Body of pancreas (tissue), 4 donors: ENCODE data around the gene GPR142. TPM values are rescaled to one million over a fixed set of nuclear protein-coding genes. Genes with fewer than 3 reads are reported as not detected.

Experiments
- ATAC-seq: fragments of 150-250 bp; one replicate; pipeline ENCODE4 v1.9.1; 2016
- DNase-seq, 4 donors: peaks; one replicate each; pipeline ENCODE4 v3.0.0-alpha.2; 2019
- H3K27ac ChIP-seq, 4 donors: fragments of 200-600 bp; sonication (generic); 1 replicate in 3 of 4; 2 replicates in 1 of 4; pipeline versions ENCODE4 v1.5.1 to v1.6.1; 2016 to 2019; ENCODE audit warnings: mild to moderate bottlenecking in 1 of 4, mixed read lengths in 1 of 4, moderate library complexity in 1 of 4
- H3K27me3 ChIP-seq, 2 donors: fragments of 200-600 bp; sonication (generic); one replicate each; pipeline ENCODE4 v1.6.0; 2016; ENCODE audit warnings: mild to moderate bottlenecking in 1 of 2
- H3K36me3 ChIP-seq, 2 donors: fragments of 200-600 bp; sonication (generic); replicated peaks in 1 of 2; 2 replicates each; pipeline ENCODE4 v1.5.1; 2016; ENCODE audit warnings: low read depth in 2 of 2; ENCODE audit not compliant: insufficient read depth in 1 of 2
- H3K4me1 ChIP-seq: fragments of 200-600 bp; sonication (generic); one replicate; pipeline ENCODE4 v1.6.0; 2016
- H3K4me3 ChIP-seq, 2 donors: fragments of 200-600 bp; sonication (generic); 1 replicate in 1 of 2; 2 replicates in 1 of 2; pipeline ENCODE4 v1.5.1; 2016 to 2019
- H3K9me3 ChIP-seq, 3 donors: fragments of 200-600 bp; sonication (generic); 1 replicate in 2 of 3; 2 replicates in 1 of 3; pipeline ENCODE4 v1.5.1; 2016
- CTCF ChIP-seq, 7 experiments: fragments of 450-650 bp in 4 of 7; fragments of 200-600 bp in 3 of 7; sonication (generic) in 3 of 7; IDR thresholded peaks; one replicate each; pipeline ENCODE4 v1.5.1; 2016 to 2019; ENCODE audit warnings: antibody characterized with exemption in 7 of 7
- POLR2A ChIP-seq, 3 donors: fragments of 450-650 bp; IDR thresholded peaks; one replicate each; pipeline ENCODE4 v1.6.1; 2016; ENCODE audit warnings: antibody characterized with exemption in 3 of 3, mild to moderate bottlenecking in 2 of 3
- WGBS, 2 donors: methylation state at CpG; one replicate each; pipeline ENCODE4 v1.1.5; 2017; 5-methylcytosine and 5-hydroxymethylcytosine counted together
- intact Hi-C: fragments of 100-400 bp; cut with DNase I; formaldehyde crosslinking; loops from one replicate; pipeline ENCODE4 v1.15.1; 2023
- total RNA-seq, 2 donors: library from RNA; depleted of rRNA; stranded (reverse); fragments of >200 nt; gene quantifications; one replicate each; pipeline ENCODE4 v1.1.0, GENCODE V29; 2016

Gene GPR142
- total RNA-seq, 2 donors from 2014 or later: 0.52 to 0.66 TPM

GRCh38 chr17:74371653-74372147, 4.4 kb downstream of the GPR142 start:
- intact Hi-C loops: no loop called here
- TF ChIP-seq CTCF (IDR thresholded peaks at IDR 0.05) (no peak), POLR2A (IDR thresholded peaks at IDR 0.05) (no peak)
- Histone ChIP-seq H3K4me1 (peaks cover 12% of the 10 kb centered on the region), H3K9me3 (no peaks in the 10 kb centered on the region), H3K27ac (no peak overlapping the region), H3K36me3 (no peaks in the 10 kb centered on the region), H3K4me3 (no peak overlapping the region), H3K27me3 (no peaks in the 10 kb centered on the region)
- DNase-seq (no peak), ATAC-seq (no peak)
- WGBS, 2 donors: 81 to 95% methylated on average over 7 to 23 of the region's 26 CpGs

- Histone ChIP-seq H3K27me3 (no peaks in the 10 kb centered on the region), H3K27ac (no peak overlapping the region), H3K4me1 (peaks cover 12% of the 10 kb centered on the region), H3K36me3 (no peaks in the 10 kb centered on the region), H3K4me3 (no peak overlapping the region), H3K9me3 (no peaks in the 10 kb centered on the region)
- TF ChIP-seq POLR2A (IDR thresholded peaks at IDR 0.05): no peak
- TF ChIP-seq CTCF (IDR thresholded peaks at IDR 0.05): no peak
- 79 to 87% methylated on average over 9 of the region's 9 CpGs for WGBS, 2 donors
- ATAC-seq: no peak
- intact Hi-C loops: no loop called here
- DNase-seq: no peak
Measured at GRCh38 chr17:74372426-74372825, 5.1 kb downstream of the GPR142 start.

- no peaks in the 10 kb centered on the region for H3K9me3 ChIP-seq
- TF ChIP-seq CTCF (IDR thresholded peaks at IDR 0.05) (no peak), POLR2A (IDR thresholded peaks at IDR 0.05) (no peak)
- DNase-seq (peak; percentile 33 to 76 (median 63)), ATAC-seq (peak; percentile 76)
- peaks cover 7% of the 10 kb centered on the region for H3K4me1 ChIP-seq
- peak overlapping the region in 1 of 4 donors; percentile 26 for H3K27ac ChIP-seq
- no peaks in the 10 kb centered on the region for H3K36me3 ChIP-seq
- 56 to 67% methylated on average over 11 to 15 of the region's 15 CpGs for WGBS, 2 donors
- H3K4me3 ChIP-seq: no peak overlapping the region
- no peaks in the 10 kb centered on the region for H3K27me3 ChIP-seq
- intact Hi-C loops: no loop called here
Measured at GRCh38 chr17:74373838-74374606, 6.7 kb downstream of the GPR142 start.

GRCh38 chr17:74374858-74375257, 7.6 kb downstream of the GPR142 start:
- 72 to 80% methylated on average over 3 of the region's 3 CpGs for WGBS, 2 donors
- H3K9me3 ChIP-seq: no peaks in the 10 kb centered on the region
- no peak overlapping the region for H3K4me3 ChIP-seq
- no peaks in the 10 kb centered on the region for H3K27me3 ChIP-seq
- TF ChIP-seq POLR2A (IDR thresholded peaks at IDR 0.05) (no peak), CTCF (IDR thresholded peaks at IDR 0.05) (no peak)
- H3K27ac ChIP-seq: no peak overlapping the region
- DNase-seq (no peak), ATAC-seq (no peak)
- peaks cover 15% of the 10 kb centered on the region for H3K4me1 ChIP-seq
- H3K36me3 ChIP-seq: no peaks in the 10 kb centered on the region
- intact Hi-C loops: no loop called here
